K562 (cell line): ENCODE results near the gene PKIB. TPM values are rescaled to one million over a fixed set of nuclear protein-coding genes. Genes with fewer than 3 reads are reported as not detected.
A peak's percentile ranks its signal among the peaks of the same experiment; 100 is the strongest.

Experiments
- ATAC-seq: fragments of 200-7000 bp; cut with Tn5 transposase; 3 replicates; pipeline ENCODE4 v1.9.1; 2020; ENCODE audit warnings: moderate library complexity
- BruUV-seq: library from RNA; stranded (reverse); fragments of 400-500 nt; replicated peaks from 2 replicates; lab custom pipeline; 2021; lab: Mats Ljungman, UMichigan
- CTCF ChIA-PET: fragments of 300-600 bp; formaldehyde crosslinking; extraction: SDS; loops from one replicate; lab custom pipeline; 2021; ENCODE audit warnings: low intra/inter-chr PET ratio; lab: Yijun Ruan, JAX
- POLR2A ChIA-PET: fragments of 300-600, 350-650 bp; sonication (Branson Sonifier 250); formaldehyde crosslinking; extraction: SDS; loops from one replicate; lab custom pipeline; 2021; ENCODE audit warnings: antibody characterized with exemption, inconsistent platforms; lab: Yijun Ruan, JAX
- DNase-seq, 4 experiments: peaks; one replicate each; pipeline versions ENCODE4 v3.0.0 to v3.0.0-alpha.2; 2011 to 2018; ENCODE audit warnings: low spot score in 3 of 4, mixed read lengths in 3 of 4; ENCODE audit errors: extremely low read depth in 1 of 4
- FAIRE-seq: peaks from 2 replicates; lab custom pipeline; 2011; peaks lifted over from hg19 to GRCh38; lab: Jason Lieb, UNC
- H2AFZ ChIP-seq: 2 replicates; pipeline ENCODE4 v1.6.0; 2011; ENCODE audit warnings: low read depth, low read length, control low read depth, inconsistent platforms
- H3K27ac ChIP-seq: fragments of 200-600 bp; 3 replicates; pipeline ENCODE4 v1.8.0; 2011; ENCODE audit warnings: low read depth, mild to moderate bottlenecking, control low read depth, inconsistent platforms, low read length, moderate library complexity, mixed read lengths; ENCODE audit errors: extremely low read depth
- H3K27me3 ChIP-seq, 2 experiments: fragments of 300-600 bp in 1 of 2; 2 replicates in 1 of 2; 3 replicates in 1 of 2; pipeline versions ENCODE4 v1.6.0 to v1.8.0; 2011; ENCODE audit warnings: inconsistent platforms in 2 of 2, low read length in 2 of 2, mild to moderate bottlenecking in 1 of 2, mixed read lengths in 1 of 2, moderate library complexity in 1 of 2; ENCODE audit not compliant: control insufficient read depth in 2 of 2, insufficient read depth in 2 of 2
- H3K36me3 ChIP-seq: fragments of 300-600 bp; 3 replicates; pipeline ENCODE4 v1.8.0; 2011; ENCODE audit warnings: mild to moderate bottlenecking, low read length, inconsistent platforms; ENCODE audit not compliant: control insufficient read depth, insufficient read depth
- H3K4me1 ChIP-seq, 2 experiments: fragments of 200-600 bp in 1 of 2; replicated peaks in 1 of 2; 2 replicates in 1 of 2; 3 replicates in 1 of 2; pipeline versions ENCODE4 v1.5.1 to v1.8.0; 2011; ENCODE audit warnings: inconsistent platforms in 2 of 2, low read length in 2 of 2, mild to moderate bottlenecking in 1 of 2, mixed read lengths in 1 of 2, moderate library complexity in 1 of 2; ENCODE audit not compliant: control insufficient read depth in 2 of 2, insufficient read depth in 2 of 2
- H3K4me2 ChIP-seq: 2 replicates; pipeline ENCODE4 v1.6.1; 2011; ENCODE audit warnings: low read length, control low read depth, inconsistent platforms, mixed read lengths; ENCODE audit not compliant: insufficient read depth
- H3K4me3 ChIP-seq: fragments of 200-600 bp; sonication (generic), shearing (Covaris generic); 2 replicates; pipeline ENCODE4 v1.5.1; 2016; ENCODE audit warnings: control low read depth, inconsistent platforms
- H3K79me2 ChIP-seq: fragments of 200-600 bp; 3 replicates; pipeline ENCODE4 v1.8.0; 2011; ENCODE audit warnings: low read length, inconsistent platforms; ENCODE audit not compliant: control insufficient read depth, insufficient read depth
- H3K9ac ChIP-seq, 2 experiments: 2 replicates each; pipeline versions ENCODE4 v1.6.0 to v1.6.1; 2011; ENCODE audit warnings: low read depth in 2 of 2, low read length in 2 of 2, control low read depth in 1 of 2, inconsistent platforms in 1 of 2, mild to moderate bottlenecking in 1 of 2, mixed read lengths in 1 of 2; ENCODE audit not compliant: insufficient read depth in 1 of 2
- H3K9me1 ChIP-seq: one replicate; pipeline ENCODE4 v1.6.0; 2011; ENCODE audit warnings: inconsistent platforms, mild to moderate bottlenecking, low read length, moderate library complexity; ENCODE audit not compliant: control insufficient read depth, insufficient read depth
- H3K9me3 ChIP-seq: replicated peaks from 2 replicates; pipeline ENCODE4 v1.5.1; 2011; ENCODE audit warnings: low read depth, low read length, inconsistent platforms; ENCODE audit not compliant: control insufficient read depth, insufficient read depth
- H4K20me1 ChIP-seq: replicated peaks from 2 replicates; pipeline ENCODE4 v1.6.1; 2011; ENCODE audit warnings: low read length, inconsistent platforms, mixed read lengths; ENCODE audit not compliant: control insufficient read depth, insufficient read depth
- DDX20 ChIP-seq: fragments of 450-650 bp; IDR thresholded peaks from 2 replicates; pipeline ENCODE4 v1.6.1; 2016; ENCODE audit warnings: missing genetic modification characterization, low read depth, mild to moderate bottlenecking, missing compliant biosample characterization, moderate library complexity
- FOXP1 ChIP-seq: sonication (generic); formaldehyde crosslinking; IDR thresholded peaks from 2 replicates; pipeline ENCODE4 v1.8.0; 2022; ENCODE audit warnings: mild to moderate bottlenecking, missing genetic modification reagents
- ZNF830 ChIP-seq: fragments of 250-450 bp; sonication (Bioruptor Pico); IDR thresholded peaks from 2 replicates; pipeline ENCODE4 v1.5.0; 2021; ENCODE audit warnings: mild to moderate bottlenecking
- WGBS: fragments of 100-300 bp; shearing (Covaris generic); methylation state at CpG from one replicate; pipeline ENCODE4 v1.1.6; 2016; ENCODE audit warnings: low coverage, mixed read lengths; ENCODE audit not compliant: insufficient coverage; ENCODE audit errors: missing lambda C conversion rate; 5-methylcytosine and 5-hydroxymethylcytosine counted together
- in situ Hi-C: fragments of 300-500 bp; cut with MboI; formaldehyde crosslinking; loops from 4 replicates; pipeline ENCODE4 v1.15.0; 2018; ENCODE audit warnings: inconsistent platforms, mixed read lengths
- intact Hi-C: fragments of 100-400 bp; cut with micrococcal nuclease; formaldehyde crosslinking; loops from 2 replicates; pipeline ENCODE4 v1.14.2; 2022
- polyA plus RNA-seq, 8 experiments: library from polyadenylated mRNA; depleted of rRNA in 4 of 8; stranded (reverse) in 5 of 8; unstranded in 3 of 8; fragments of >200 nt; fragmentation: Nextera tagmentation in 2 of 8; fragmentation: Illumina TruSeq in 1 of 8; extraction: Ambion mirVana in 2 of 8; extraction: Trizol in 1 of 8; gene quantifications; 2 replicates each; pipeline versions ENCODE4 v1.2.1 to v1.2.3, GENCODE V29; 2011 to 2014; ENCODE audit warnings: inconsistent platforms in 1 of 8, missing spikeins in 1 of 8
- total RNA-seq, 7 experiments: library from RNA; depleted of rRNA in 6 of 7; stranded (reverse); fragments of >200 nt in 6 of 7; fragmentation: Illumina TruSeq in 2 of 7; extraction: Trizol in 2 of 7; gene quantifications; 2 replicates each; pipeline versions ENCODE4 v1.2.1 to v1.2.3, GENCODE V29; 2011 to 2021; ENCODE audit warnings: low replicate concordance in 1 of 7
- TF ChIP-seq, protein P1 (sequence below): fragments of 200-800 bp; sonication (Bioruptor generic); IDR thresholded peaks from 2 replicates; pipeline ENCODE4 v1.6.1; 2017; ENCODE audit warnings: missing genetic modification characterization, missing compliant biosample characterization

Gene PKIB
- total and polyA plus RNA-seq, 9 of the 15 experiments (the other 6 are each of a cell fraction or from before 2014, with no cell fraction given) = 14.8 to 37.5 (median 27.4) TPM

DNA sequence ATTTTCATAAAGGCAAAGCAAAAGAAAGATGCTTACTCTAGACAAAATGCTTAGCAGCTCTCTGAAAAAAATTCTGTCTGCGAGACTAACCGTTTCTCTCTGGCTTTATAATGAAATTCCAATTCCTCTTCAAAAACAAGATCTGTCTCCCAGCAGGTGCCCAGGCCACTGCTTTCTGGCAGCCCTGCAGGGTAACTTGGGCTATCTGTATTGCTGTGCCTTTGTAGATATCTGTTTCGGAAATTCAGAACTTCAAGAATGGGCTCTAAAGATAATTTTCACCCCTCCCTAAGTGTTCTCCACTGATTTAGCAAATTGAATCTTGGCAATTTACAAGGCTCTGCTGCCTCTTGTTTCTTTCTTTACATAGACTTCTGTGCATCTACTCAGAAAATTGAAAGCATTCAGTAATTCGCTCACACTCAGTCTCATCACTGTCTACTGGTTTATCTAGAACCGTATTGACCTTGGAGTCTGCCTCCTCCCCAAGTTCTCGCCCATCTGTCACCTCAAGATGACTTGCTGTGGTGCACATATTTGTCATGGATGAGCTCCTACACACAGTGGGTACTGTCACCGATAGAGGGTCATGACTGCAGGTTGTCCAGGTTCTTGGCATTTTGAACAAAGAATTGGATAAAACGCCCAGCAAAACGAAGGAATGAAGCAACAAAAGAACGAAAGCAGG lies 142.9 kb downstream of the PKIB start:
- ChIA-PET POLR2A (interaction anchor here (0.8 kb wide), 1 partner anchor 13 kb away, joined by 3 read pairs; no protein-coding TSS in a partner anchor), CTCF (no interaction called here)
- Histone ChIP-seq H3K27ac (no peak overlapping the region), H3K4me1 (no peaks in the 10 kb centered on the region), H3K9me3 (no peaks in the 10 kb centered on the region), H3K4me3 (no peak overlapping the region), H4K20me1 (no peaks in the 10 kb centered on the region), H3K27me3 (no peaks in the 10 kb centered on the region), H3K36me3 (no peaks in the 10 kb centered on the region), H3K9ac (no peak overlapping the region), H3K4me2 (no peak overlapping the region), H2AFZ (no peak overlapping the region), H3K9me1 (no peaks in the 10 kb centered on the region), H3K79me2 (no peaks in the 10 kb centered on the region)
- no peak for TF ChIP-seq DDX20 (tag)
- TF ChIP-seq, protein P1, sequence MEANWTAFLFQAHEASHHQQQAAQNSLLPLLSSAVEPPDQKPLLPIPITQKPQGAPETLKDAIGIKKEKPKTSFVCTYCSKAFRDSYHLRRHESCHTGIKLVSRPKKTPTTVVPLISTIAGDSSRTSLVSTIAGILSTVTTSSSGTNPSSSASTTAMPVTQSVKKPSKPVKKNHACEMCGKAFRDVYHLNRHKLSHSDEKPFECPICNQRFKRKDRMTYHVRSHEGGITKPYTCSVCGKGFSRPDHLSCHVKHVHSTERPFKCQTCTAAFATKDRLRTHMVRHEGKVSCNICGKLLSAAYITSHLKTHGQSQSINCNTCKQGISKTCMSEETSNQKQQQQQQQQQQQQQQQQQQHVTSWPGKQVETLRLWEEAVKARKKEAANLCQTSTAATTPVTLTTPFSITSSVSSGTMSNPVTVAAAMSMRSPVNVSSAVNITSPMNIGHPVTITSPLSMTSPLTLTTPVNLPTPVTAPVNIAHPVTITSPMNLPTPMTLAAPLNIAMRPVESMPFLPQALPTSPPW = 0 out of 2 replicates have a peak, but pooled peaks have one; percentile 11
- TF ChIP-seq ZNF830 (CRISPR knock-in tag) = no peak
- no peak for TF ChIP-seq FOXP1
- DNase-seq (no peak), ATAC-seq (no peak; the same call in 1 of the 3 replicates), FAIRE-seq (no peak)
- intact Hi-C loops = no loop called here
- in situ Hi-C loops = no loop called here
- no TSS peak for BruUV-seq
- WGBS = 6% methylated on average over 10 of the region's 10 CpGs
